ENCODE results near the gene GJB4. TPM values are rescaled to one million over a fixed set of nuclear protein-coding genes. Genes with fewer than 3 reads are reported as not detected.

Gene GJB4
- total RNA-seq, 1 donor from 2014 or later = not detected

GRCh38 chr1:34761776-34762307, 2.3 kb downstream of the GJB4 start:
- Mint-ChIP-seq H3K4me1 (ENCODE audit: unreplicated experiment) (no peaks in the 10 kb centered on the region), H3K9me3 (ENCODE audit: unreplicated experiment) (no peaks in the 10 kb centered on the region), H3K27ac (ENCODE audit: unreplicated experiment) (no peak overlapping the region), H3K4me3 (ENCODE audit: unreplicated experiment) (no peak overlapping the region), H3K27me3 (ENCODE audit: unreplicated experiment) (no peaks in the 10 kb centered on the region), H3K36me3 (ENCODE audit: unreplicated experiment) (no peaks in the 10 kb centered on the region)
- TF ChIP-seq, protein P1, sequence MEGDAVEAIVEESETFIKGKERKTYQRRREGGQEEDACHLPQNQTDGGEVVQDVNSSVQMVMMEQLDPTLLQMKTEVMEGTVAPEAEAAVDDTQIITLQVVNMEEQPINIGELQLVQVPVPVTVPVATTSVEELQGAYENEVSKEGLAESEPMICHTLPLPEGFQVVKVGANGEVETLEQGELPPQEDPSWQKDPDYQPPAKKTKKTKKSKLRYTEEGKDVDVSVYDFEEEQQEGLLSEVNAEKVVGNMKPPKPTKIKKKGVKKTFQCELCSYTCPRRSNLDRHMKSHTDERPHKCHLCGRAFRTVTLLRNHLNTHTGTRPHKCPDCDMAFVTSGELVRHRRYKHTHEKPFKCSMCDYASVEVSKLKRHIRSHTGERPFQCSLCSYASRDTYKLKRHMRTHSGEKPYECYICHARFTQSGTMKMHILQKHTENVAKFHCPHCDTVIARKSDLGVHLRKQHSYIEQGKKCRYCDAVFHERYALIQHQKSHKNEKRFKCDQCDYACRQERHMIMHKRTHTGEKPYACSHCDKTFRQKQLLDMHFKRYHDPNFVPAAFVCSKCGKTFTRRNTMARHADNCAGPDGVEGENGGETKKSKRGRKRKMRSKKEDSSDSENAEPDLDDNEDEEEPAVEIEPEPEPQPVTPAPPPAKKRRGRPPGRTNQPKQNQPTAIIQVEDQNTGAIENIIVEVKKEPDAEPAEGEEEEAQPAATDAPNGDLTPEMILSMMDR (IDR thresholded peaks at IDR 0.05) = no peak
- DNase-seq (ENCODE audit: extremely low spot score, unreplicated experiment) = no peak

GRCh38 chr1:34762474-34763141, 3.1 kb downstream of the GJB4 start:
- Mint-ChIP-seq H3K27ac (ENCODE audit: unreplicated experiment) (no peak overlapping the region), H3K4me1 (ENCODE audit: unreplicated experiment) (no peaks in the 10 kb centered on the region), H3K27me3 (ENCODE audit: unreplicated experiment) (no peaks in the 10 kb centered on the region), H3K4me3 (ENCODE audit: unreplicated experiment) (no peak overlapping the region), H3K9me3 (ENCODE audit: unreplicated experiment) (no peaks in the 10 kb centered on the region), H3K36me3 (ENCODE audit: unreplicated experiment) (no peaks in the 10 kb centered on the region)
- no peak for DNase-seq (ENCODE audit: extremely low spot score, unreplicated experiment)
- TF ChIP-seq, protein P1 (IDR thresholded peaks at IDR 0.05) = no peak

GRCh38 chr1:34763142-34763781, 3.7 kb downstream of the GJB4 start:
- DNase-seq (ENCODE audit: extremely low spot score, unreplicated experiment) = no peak

GRCh38 chr1:34768856-34769255, 9.3 kb downstream of the GJB4 start:
- H3K27me3 Mint-ChIP-seq (ENCODE audit: unreplicated experiment) = no peaks in the 10 kb centered on the region
- no peak overlapping the region for H3K27ac Mint-ChIP-seq (ENCODE audit: unreplicated experiment)
- DNase-seq (ENCODE audit: extremely low spot score, unreplicated experiment) = no peak
- TF ChIP-seq, protein P1 (IDR thresholded peaks at IDR 0.05) = no peak
- H3K9me3 Mint-ChIP-seq (ENCODE audit: unreplicated experiment) = no peaks in the 10 kb centered on the region
- no peaks in the 10 kb centered on the region for H3K4me1 Mint-ChIP-seq (ENCODE audit: unreplicated experiment)
- no peak overlapping the region for H3K4me3 Mint-ChIP-seq (ENCODE audit: unreplicated experiment)
- H3K36me3 Mint-ChIP-seq (ENCODE audit: unreplicated experiment) = no peaks in the 10 kb centered on the region

More at GRCh38 chr1:34763142-34763781, 3.7 kb downstream of the GJB4 start:
- Mint-ChIP-seq H3K36me3 (ENCODE audit: unreplicated experiment) (no peaks in the 10 kb centered on the region), H3K4me3 (ENCODE audit: unreplicated experiment) (no peak overlapping the region), H3K4me1 (ENCODE audit: unreplicated experiment) (no peaks in the 10 kb centered on the region), H3K27me3 (ENCODE audit: unreplicated experiment) (no peaks in the 10 kb centered on the region), H3K27ac (ENCODE audit: unreplicated experiment) (no peak overlapping the region), H3K9me3 (ENCODE audit: unreplicated experiment) (no peaks in the 10 kb centered on the region)
- TF ChIP-seq, protein P1 (IDR thresholded peaks at IDR 0.05) = no peak

- Mint-ChIP-seq H3K4me1 (ENCODE audit: unreplicated experiment) (no peaks in the 10 kb centered on the region), H3K27me3 (ENCODE audit: unreplicated experiment) (no peaks in the 10 kb centered on the region), H3K4me3 (ENCODE audit: unreplicated experiment) (no peak overlapping the region), H3K9me3 (ENCODE audit: unreplicated experiment) (no peaks in the 10 kb centered on the region), H3K36me3 (ENCODE audit: unreplicated experiment) (no peaks in the 10 kb centered on the region), H3K27ac (ENCODE audit: unreplicated experiment) (no peak overlapping the region)
- no peak for DNase-seq (ENCODE audit: extremely low spot score, unreplicated experiment)
- TF ChIP-seq, protein P1 (IDR thresholded peaks at IDR 0.05) = no peak
Observed at GRCh38 chr1:34770891-34771504, 11.5 kb downstream of the GJB4 start.
